Kidney glomerular epithelial cell (primary cell): ENCODE measurements around the gene VSIG2.
A peak's percentile ranks its signal among the peaks of the same experiment; 100 is the strongest.

Experiments used
- DNase-seq: peaks from one replicate; lab custom pipeline; 2025; lab: John Stamatoyannopoulos, UW

The VSIG2 gene

DNA sequence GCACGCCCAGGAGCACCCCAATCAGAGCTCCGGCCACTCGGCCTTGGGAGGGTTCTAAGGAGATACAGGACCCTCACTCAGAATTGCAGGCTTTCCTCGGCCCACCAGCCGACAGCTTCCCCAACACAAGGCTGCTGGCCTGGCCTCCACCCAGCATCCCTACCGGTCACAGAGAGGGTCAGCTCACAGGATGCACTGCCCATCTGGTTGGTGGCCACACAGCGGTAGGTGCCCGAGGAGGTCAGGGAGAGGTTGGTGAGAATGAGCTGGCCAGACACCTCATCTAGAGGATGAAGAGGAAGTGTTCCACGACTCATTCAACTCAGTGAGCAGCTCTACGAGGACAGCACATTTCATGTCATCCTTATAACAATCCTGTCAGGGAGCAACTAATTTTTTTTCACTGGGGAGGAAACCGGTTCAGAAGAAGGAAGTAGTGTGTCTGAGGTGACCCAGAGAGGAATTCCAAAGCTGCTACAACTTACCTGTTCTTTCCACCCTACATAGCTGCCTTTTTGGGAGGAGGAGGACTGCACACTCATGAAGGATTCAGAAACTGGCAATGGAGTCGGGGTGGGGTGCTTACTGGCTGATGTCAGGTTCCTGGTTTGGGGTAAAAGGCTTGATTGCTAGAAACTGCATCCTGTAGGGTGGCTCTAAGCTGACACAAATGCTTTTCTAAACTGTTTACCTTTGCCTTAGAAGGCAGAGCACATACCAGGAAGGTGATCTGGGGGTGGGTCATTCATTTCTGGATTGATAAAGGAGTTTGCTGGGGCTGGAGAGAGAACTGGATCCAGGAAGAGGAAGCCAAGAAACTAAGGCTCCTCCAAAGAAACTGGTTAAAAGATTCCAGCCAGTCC, 3.3 kb downstream of the VSIG2 start:
- DNase-seq = no peak

DNA sequence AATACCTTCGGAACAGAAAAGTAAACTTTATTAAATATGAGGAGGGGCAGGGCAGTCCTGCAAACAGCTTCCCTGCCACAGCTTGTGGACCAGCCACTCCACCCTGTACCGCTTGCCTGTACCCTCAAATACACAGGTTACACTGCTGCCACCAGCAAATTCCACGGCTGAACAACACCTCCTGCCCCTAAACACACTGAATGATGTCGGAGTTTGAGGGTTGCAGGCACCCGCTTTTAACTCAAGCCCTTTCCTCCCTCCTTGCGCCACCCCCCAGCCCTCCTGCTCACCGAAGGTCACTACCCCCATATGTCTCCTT, 4.0 kb downstream of the VSIG2 start:
- no peak for DNase-seq

DNA sequence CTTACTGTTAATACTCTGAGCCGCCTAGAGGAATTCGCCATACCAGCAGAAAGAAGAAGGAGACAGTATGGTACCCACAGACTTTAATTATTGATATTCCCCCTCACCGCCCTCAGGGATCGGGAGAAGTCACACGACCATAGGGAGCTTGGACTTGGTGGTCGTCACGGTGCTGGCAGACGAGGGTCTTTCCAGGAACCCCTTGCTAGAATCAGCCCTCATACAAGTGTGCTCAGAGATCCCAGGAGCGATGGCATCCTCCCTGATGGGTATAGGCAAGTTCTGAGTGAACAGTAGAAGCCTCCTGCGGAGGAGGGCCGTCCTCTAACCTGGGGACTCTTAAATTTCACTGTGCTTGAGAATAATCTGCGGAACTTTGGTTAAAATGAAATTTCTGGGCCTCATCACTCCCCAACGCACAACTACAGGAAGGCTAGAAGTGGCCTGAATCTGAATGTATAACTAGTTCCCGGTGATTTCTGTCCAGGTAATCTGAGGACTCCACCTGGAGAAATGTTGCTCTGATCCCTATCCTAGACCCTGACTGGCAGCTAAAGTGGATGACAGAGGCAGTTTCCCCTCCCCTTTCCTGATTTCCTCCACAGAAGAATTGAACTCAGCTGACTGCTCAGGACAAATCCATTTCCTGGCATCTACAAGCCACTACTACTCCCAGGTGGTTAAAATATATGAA, 4.5 kb downstream of the VSIG2 start:
- no peak for DNase-seq

DNA sequence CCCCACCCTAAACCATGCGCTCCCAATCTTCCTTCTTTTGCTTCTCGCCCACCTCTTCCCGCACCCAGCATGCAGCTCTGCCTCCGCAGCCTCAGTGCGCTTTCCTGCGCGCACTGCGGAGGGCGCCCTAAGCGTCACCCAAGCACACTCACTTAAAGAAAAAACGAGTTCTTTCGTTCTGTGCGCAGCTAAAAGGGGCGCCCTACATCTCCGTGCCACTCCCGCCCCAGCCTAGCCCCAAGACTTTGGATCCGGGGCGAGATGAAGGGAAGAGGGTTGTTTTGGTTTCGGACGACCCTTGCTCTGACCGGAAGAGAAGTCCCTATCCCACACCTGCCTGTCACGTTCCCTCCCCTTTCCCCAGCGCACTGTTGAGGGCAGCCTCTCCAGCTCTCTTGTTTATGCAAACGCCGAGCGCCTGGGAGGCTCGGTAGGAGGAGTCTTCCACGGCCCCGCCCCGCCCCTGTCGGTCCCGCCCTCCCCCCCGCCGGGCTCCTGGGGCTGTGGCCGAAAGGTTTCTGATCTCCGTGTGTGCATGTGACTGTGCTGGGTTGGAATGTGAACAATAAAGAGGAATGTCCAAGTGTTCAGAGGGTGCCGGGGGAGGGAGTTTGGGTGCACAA, 5.3 kb downstream of the VSIG2 start:
- peak; percentile 79 for DNase-seq

DNA sequence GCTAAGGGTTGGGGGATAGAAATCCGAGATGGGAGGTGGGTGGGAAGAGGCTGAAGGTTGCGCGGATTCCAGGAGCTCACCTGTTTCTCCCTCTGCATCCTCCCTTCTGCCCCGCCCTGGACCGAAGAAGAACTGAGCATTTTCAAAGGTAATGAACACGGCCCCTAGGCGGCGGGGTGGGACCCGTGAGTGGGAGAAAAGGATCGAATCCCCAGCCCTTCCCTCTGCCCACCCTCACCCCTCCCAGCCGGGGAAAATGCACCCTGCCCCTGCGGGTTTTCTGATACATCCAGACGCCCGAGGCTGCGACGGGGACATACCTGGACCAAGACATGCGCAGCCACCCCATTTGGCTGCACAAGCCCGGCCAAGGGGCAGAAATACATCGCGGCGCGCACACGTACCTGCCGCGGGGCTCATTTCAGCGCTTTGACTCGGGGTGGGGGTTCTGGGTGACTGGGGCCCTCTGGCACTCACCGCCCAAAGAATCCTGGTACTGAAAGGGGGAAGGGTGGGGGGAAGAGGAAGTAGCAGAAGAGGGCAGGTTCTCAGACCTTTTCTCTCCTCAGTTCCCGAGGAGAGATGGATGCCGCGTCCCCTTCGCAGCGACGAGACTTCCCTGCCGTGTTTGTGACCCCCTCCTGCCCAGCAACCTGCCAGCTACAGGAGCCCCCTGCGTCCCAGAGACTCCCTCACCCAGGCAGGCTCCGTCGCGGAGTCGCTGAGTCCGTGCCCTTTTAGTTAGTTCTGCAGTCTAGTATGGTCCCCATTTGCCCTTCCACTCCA, 6.0 kb downstream of the VSIG2 start:
- no peak for DNase-seq

DNA sequence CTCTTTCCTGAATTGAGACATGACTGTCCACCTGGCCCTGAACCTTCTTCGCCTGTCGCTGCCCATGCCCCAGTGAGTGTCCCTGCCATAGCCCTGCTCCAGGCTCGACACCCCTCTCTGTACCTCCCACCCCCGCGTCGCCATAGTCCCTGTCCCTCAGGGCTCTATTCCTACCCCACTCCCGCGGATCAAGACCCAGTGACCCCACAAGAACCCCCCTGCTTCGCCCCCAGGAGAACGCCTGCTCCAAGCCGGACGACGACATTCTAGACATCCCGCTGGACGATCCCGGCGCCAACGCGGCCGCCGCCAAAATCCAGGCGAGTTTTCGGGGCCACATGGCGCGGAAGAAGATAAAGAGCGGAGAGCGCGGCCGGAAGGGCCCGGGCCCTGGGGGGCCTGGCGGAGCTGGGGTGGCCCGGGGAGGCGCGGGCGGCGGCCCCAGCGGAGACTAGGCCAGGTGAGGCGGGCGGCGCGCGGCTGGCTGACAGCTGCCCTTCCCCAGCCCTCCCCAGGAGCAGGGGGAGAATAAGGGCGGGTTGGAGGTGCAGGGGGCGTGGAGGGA, 6.7 kb downstream of the VSIG2 start:
- no peak for DNase-seq

DNA sequence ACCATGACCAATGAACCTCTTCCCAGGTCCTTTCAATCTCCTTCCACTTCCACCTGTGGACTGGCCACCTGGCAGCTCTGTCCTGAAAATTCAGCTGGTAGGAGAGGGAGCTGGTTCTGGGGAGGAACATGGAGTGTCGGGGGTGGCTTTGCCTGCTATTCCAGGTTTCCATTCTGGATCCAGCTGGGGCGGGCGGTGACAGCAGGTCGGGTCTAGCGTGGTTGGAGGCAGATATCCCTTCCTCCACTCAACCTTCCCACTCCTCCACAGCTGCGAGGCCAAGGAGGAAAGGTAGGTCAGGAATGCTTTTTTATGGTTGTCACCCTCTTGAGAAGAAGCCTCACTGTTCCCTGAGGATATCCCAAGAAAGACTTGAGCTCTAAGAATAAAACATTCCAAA, 9.0 kb downstream of the VSIG2 start:
- DNase-seq = no peak

DNA sequence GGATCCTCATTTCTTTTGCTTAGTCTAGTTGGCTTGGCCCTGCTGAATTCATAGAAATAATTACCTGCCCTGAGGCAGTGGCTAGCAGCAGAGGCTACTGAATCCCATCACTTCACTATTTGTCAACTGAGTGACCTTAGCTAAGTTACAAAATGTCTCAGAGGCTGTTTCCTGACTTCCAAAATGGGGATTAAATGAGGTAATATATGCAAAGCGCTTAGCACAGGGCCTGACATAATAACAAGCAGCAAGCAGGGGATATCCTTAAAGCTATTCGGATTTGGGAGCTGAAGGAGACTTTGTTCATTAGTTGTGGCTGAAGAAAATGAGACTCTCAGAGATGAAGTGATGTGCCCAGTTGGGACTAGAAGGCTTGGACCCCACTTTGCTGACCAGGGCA, 9.5 kb downstream of the VSIG2 start:
- DNase-seq = no peak

DNA sequence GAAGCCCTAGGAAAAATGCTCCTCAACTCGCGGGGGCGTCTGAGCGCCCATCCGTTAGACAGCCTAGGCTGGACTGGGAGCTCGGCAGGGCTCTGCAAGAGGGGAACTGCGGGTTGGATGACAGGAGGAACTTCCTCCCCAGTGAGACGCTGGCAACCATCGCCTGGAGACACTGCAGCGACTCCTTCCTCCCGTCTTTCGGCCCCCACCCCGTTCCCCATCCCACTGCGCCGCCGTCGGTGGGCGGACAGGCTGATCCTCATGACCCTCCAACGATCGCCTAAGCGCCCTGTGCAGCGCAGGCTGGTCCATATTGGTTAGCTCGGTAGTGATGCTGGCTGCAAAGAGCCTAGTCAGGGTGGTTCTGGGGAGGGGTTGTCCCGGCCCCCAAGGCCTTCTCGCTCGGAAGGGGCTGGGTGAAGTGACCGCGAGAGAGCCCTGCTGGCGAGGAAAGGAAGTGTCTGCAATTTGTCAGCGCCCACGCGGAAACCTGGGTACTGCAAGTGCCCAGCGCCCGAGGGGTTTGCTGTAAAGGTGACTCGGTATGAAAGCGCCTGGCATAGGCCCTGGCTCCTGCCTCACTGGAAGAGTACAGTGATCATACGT, 11.7 kb downstream of the VSIG2 start:
- DNase-seq = no peak

DNA sequence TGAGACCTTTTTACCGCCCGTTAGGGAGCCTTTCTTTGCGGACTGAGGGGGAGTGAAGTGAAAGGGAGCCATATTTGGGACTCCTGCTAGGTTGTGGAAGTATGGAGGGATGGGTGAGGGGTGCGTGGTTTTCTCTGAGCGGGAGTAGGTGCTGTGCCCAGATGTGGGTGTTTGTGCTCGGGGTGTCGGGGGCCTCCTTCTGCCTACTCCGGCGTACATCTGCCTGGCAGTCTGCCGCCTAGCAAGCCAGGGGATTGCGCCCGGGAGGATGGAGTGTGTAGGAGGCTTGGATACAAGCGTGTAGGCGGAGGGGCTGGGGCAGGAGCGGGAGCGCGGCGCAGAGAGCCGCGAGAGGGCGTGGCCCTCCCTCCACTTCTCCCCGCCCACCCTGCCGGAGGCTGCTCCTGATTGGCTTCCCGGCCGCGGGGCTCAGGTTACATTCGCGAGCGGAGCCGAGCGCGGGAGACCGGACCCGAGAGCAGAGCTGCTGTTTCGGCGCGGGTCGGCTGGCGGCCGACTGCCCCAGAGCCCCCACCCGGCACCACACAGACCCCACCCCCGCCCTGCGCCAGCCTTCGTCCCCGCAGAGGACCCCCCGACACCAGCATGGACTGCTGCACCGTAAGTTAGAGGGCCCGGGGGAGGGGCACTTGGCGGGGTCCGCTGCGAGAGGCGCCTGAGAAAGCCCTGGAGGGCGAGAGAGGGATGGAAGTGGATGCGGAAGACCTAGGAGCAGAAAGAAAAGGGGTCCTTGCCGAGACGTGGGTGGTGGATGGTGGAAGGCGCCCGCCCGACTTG, 12.4 kb downstream of the VSIG2 start, which contains the start of gene NRGN:
TSS of gene NRGN (plus strand) at position 464 of the 798 bp plus-strand sequence. CDS start at position 607, 143 bp downstream.
- peak; percentile 75 for DNase-seq

DNA sequence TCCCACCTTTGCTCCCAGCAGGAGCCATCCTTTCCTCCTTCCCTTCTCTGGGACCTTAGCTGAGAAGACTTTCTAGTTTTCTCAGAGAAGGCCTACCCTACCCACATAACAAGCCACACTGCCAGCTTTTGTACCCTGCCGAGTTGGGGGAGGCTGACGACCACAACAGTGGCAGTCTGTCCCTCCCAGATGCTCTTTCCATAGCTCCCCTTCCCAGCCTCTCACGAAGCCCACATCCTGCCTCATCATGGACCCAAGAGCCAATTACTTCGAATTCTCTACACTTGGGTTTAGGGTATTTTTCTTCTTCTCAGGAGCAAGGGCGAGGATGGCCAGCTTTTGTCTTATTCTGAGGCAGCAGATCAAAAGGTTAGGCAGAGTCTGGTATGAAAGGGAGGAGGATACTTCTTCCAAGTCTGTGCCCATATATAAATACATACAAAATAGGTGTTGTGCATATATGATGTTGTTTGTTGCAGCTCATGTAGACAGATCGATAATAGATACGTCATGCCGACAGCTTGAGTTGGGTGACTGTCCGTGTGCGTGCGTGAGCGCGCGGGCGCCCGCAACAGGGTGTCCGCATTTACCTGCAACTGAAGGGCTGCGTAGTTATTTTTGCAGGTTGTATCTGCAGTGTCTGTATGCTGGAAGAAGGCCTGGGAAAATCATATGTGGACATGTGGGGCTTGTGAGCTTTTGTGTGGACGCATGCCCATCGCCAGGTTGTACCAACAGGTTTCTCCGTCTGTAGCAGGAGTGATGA, 13.2 kb downstream of the VSIG2 start:
- no peak for DNase-seq

DNA sequence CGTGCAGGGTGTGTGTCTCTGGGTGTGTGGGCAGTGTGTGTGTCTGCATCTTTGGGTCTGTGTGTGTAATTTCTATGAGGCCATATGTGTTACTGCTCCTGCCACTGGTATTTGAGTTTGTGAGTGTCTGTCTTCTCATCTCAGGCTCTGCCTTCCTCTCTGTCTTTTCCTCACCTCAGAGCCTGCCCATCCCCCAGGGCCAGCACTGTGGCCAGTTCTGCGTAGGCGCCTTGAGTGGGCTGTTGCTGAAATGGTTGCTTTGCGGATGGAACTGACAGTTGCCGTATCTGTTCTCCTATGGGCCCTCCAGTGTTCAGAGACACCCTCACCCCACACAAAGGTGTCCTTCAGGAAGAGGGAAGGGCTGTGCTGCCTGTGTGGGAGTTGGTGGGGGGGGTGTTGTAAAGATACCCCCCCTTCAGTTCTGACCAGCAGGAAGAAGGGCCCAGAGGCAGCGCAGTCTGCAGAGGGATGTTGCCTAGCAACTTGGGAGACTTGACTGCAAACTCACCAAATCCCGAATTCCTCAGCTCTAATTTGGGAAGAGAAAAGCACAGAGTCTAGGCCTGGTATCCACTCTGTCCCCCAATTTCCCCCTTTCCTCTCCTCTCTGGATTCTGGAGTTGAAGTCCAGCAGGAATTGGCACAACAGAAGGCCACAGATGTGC, 14.3 kb downstream of the VSIG2 start:
- no peak for DNase-seq

DNA sequence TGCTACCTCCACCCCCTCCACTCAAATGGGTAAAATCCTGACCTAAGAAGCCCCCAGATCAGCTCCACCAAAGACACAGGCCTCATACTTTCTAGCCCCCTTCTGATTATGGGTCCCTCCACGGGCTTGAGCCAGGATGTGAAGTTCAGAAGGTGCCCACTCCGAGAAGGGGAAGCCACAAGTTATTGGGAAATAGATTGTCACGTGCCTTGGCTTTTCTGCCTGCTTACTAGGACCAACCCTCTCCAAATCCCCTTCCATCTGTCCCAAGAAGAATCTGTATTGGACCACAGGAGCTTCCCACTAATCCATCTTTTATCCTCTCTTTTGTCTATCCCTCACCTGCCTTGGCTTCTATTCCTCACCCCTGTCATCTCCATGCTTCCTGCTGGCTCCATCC, 15.3 kb downstream of the VSIG2 start:
- no peak for DNase-seq

DNA sequence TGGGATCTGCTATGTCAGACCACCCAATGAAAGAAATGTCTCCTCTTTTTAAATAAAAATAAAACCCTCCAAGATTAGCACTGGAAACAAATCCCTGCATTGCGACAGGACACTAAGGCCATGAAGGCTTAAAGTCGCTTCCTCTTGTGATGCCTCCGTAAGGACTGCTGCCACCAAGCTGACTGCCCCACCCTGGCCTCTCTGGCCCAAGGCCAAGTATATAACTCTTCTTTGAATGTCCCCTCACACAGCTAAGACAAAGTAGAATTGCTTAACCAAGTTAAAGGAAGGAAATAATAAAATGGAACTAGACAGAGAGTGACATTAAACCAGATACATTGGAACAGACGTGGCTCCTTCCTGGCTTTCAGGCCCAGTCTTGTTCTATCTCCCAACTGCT, 19.8 kb downstream of the VSIG2 start:
- DNase-seq = no peak

DNA sequence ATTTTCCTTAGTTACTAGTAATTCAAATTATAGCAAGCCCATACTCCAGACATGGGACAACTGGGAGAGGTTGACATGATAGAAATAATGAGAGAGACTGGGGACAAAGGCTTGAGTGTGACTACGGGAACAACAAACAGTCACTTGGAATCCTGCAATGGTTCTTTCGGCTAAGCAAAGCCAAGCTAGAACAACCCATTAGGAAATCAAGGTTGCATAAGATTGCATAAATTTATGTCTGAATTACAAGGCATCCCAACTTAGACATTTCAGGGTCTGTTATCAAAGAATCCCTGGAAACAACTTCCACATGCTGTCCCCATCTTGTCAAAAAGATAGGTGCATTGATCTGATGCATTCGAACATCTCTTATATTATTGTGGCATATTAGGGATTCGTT, 22.5 kb downstream of the VSIG2 start:
- no peak for DNase-seq

DNA sequence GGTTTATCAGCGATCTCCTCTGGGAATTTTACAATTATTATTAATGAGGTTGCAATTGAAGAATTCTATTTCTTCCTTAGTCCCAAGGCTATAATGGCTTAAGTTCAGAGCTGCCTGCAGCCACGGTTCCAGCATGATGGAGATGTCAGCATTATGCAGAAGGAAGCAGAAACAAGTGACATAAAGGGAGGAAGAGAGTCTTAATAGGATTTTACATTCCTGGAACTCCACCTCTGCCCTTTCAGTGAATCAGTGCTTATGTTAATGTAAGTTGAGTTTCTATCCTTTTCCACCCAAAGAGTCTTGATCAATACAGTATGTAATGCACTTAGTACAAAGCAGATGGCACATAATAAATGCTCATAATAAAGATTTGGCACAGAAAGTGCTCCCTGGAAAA, 23.9 kb downstream of the VSIG2 start:
- no peak for DNase-seq

DNA sequence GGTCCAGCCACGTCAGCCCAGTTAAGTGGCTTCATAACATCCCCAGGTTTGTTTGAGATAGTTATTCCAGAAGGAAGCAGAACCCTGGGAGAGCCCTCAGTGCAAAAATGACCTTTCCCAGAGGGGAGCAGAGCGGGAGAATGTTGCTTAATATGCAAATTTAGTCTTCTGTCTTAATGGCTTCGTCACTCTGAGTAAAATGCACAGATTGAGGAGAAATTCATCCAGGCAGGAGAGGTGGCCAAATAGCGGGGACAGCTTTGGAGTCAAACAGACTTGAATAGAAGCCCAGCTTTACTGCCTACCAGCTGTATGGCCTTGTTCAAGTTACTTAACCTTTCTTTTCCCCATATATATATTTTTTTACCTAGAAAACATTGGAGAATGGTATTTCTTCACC, 24.6 kb downstream of the VSIG2 start:
- no peak for DNase-seq

DNA sequence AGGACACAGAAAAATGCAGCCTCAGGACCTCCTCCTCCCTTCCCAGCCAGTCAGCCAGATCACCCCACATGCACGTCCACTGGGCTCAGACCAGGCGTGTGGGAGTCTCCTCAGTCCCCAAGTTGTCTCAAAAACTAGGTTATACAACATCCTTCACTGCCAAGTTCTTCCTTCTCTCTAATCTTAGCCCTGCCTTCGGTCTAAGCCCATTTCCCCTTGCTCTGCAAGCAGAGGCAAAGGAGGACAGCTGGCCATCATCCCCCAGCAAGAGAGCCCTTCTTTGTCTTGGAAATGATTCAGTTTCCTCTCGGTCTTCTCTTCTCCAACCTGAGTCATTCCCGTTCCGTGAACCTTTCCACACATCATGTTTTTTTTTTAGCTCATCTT, 26.3 kb downstream of the VSIG2 start:
- DNase-seq = peak; percentile 34

DNA sequence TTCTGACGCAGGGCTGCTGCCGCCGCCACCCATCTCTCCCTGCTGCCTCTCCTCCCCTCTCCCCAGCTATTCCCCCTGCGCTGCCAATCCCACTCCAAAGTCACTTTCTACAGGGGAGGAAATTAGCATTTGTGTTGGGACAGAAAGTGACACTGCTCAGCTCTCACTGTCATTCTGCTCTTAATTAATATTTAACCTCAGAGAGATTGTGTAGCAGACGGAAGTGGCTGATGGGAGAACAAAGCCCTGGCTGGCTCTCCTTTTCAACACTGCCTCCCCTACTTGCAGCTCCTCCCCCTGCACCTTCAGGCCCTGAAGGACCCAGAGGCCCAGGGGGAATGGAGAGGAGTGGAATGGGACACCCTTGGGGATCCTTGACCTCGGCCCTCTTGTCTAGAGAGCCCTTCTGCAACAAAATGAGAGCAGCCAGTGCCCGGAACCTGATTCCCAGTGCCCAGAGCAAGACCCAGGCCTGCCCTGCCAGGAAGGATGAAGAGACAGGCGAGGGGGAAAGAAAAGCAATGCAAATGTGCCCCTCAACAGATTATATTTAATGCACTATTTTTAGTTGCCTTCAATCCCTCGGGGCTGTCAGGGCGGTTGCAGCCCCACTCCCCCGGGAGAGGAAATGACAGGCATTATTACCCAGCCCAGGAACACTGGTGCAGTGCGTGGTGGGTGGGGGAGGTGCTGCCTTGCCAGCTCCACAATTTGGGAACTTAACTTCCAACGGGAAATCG, 26.9 kb downstream of the VSIG2 start:
- no peak for DNase-seq
